ENCODE measurements around the gene NDFIP1.

NDFIP1 gene

GRCh38 chr5:142134331-142135010 lies 25.9 kb downstream of the NDFIP1 start:
- no peak overlapping the region for H3K4me3 ChIP-seq (ENCODE audit: low read depth, low read length)
- ChIA-PET POLR2A (no interaction called here), CTCF (interaction anchor here (1.1 to 3.9 kb wide), 5 partner anchors 9 to 134 kb away, joined by 3 to 25 read pairs (median 10); partner anchors contain the start of gene GNPDA1)
- TF ChIP-seq CTCF (IDR thresholded peaks at IDR 0.05; ENCODE audit: insufficient read depth, low read length, missing control alignments), result no peak
- no peak for DNase-seq (ENCODE audit: low read depth, low spot score)

GRCh38 chr5:142141463-142141862 lies 32.9 kb downstream of the NDFIP1 start:
- TF ChIP-seq CTCF (IDR thresholded peaks at IDR 0.05; ENCODE audit: insufficient read depth, low read length, missing control alignments), result no peak
- ChIA-PET CTCF (interaction anchor here (4.6 kb wide), 1 partner anchor 128 kb away, joined by 32 read pairs; the partner anchor contains the start of gene GNPDA1), POLR2A (no interaction called here)
- H3K4me3 ChIP-seq (ENCODE audit: low read depth, low read length), result no peak overlapping the region
- DNase-seq (ENCODE audit: low read depth, low spot score), result no peak

- POLR2A ChIA-PET, result interaction anchor here (1.4 kb wide), 1 partner anchor 132 kb away, joined by 3 read pairs; the partner anchor contains the start of gene GNPDA1
- no peak for DNase-seq (ENCODE audit: low read depth, low spot score)
- no peak overlapping the region for H3K4me3 ChIP-seq (ENCODE audit: low read depth, low read length)
- peak; percentile 34 for TF ChIP-seq CTCF (IDR thresholded peaks at IDR 0.05; ENCODE audit: insufficient read depth, low read length, missing control alignments)
- CTCF ChIA-PET, result interaction anchor here (0.7 to 8.0 kb wide), 26 partner anchors 10 to 459 kb away, joined by 3 to 226 read pairs (median 4); partner anchors contain the start of genes GNPDA1, PCDH12 and RNF14
Observed at GRCh38 chr5:142143878-142144277, 35.3 kb downstream of the NDFIP1 start.

GRCh38 chr5:142145106-142145900 lies 36.7 kb downstream of the NDFIP1 start:
- DNase-seq (ENCODE audit: low read depth, low spot score), result no peak
- CTCF ChIA-PET, result interaction anchor here (0.6 to 8.0 kb wide), 38 partner anchors 9 to 557 kb away, joined by 3 to 226 read pairs (median 4); partner anchors contain the start of genes GNPDA1 and RNF14

GRCh38 chr5:142149363-142149762 lies 40.8 kb downstream of the NDFIP1 start:
- no peak for TF ChIP-seq CTCF (IDR thresholded peaks at IDR 0.05; ENCODE audit: insufficient read depth, low read length, missing control alignments)
- ChIA-PET CTCF (interaction anchor here (0.7 to 8.0 kb wide), 7 partner anchors 11 to 549 kb away, joined by 3 to 226 read pairs (median 4); partner anchors contain the start of gene GNPDA1), POLR2A (no interaction called here)
- no peak overlapping the region for H3K4me3 ChIP-seq (ENCODE audit: low read depth, low read length)
- DNase-seq (ENCODE audit: low read depth, low spot score), result no peak

More at GRCh38 chr5:142145106-142145900, 36.7 kb downstream of the NDFIP1 start:
- peak; percentile 72 for TF ChIP-seq CTCF (IDR thresholded peaks at IDR 0.05; ENCODE audit: insufficient read depth, low read length, missing control alignments)
- H3K4me3 ChIP-seq (ENCODE audit: low read depth, low read length), result no peak overlapping the region
- POLR2A ChIA-PET, result no interaction called here

- H3K4me3 ChIP-seq (ENCODE audit: low read depth, low read length), result no peak overlapping the region
- POLR2A ChIA-PET, result no interaction called here
- CTCF ChIA-PET, result interaction anchor here (1.3 to 8.0 kb wide), 11 partner anchors 7 to 548 kb away, joined by 3 to 141 read pairs (median 9); no protein-coding TSS in a partner anchor
- no peak for DNase-seq (ENCODE audit: low read depth, low spot score)
- no peak for TF ChIP-seq CTCF (IDR thresholded peaks at IDR 0.05; ENCODE audit: insufficient read depth, low read length, missing control alignments)
Observed at GRCh38 chr5:142150431-142150830, 41.9 kb downstream of the NDFIP1 start.
